Body of pancreas (tissue), 4 donors: ENCODE measurements around the gene PLCB2.

Experiments
- CTCF ChIP-seq, 7 experiments: fragments of 450-650 bp in 4 of 7; fragments of 200-600 bp in 3 of 7; sonication (generic) in 3 of 7; IDR thresholded peaks; one replicate each; pipeline ENCODE4 v1.5.1; 2016 to 2019; ENCODE audit warnings: antibody characterized with exemption in 7 of 7
- POLR2A ChIP-seq, 3 donors: fragments of 450-650 bp; IDR thresholded peaks; one replicate each; pipeline ENCODE4 v1.6.1; 2016; ENCODE audit warnings: antibody characterized with exemption in 3 of 3, mild to moderate bottlenecking in 2 of 3

GRCh38 chr15:40332113-40332781 lies 24.5 kb upstream of the PLCB2 start:
- TF ChIP-seq CTCF (IDR thresholded peaks at IDR 0.05) (no peak), POLR2A (IDR thresholded peaks at IDR 0.05) (no peak)
